ENCODE data around the gene AGPAT1.
"Not testable (repeated sequence)": the region's sequence is repeated elsewhere in the genome, so short reads cannot be mapped to it uniquely, and the experiment has no call there.

AGPAT1 gene, protein sequence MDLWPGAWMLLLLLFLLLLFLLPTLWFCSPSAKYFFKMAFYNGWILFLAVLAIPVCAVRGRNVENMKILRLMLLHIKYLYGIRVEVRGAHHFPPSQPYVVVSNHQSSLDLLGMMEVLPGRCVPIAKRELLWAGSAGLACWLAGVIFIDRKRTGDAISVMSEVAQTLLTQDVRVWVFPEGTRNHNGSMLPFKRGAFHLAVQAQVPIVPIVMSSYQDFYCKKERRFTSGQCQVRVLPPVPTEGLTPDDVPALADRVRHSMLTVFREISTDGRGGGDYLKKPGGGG

DNA sequence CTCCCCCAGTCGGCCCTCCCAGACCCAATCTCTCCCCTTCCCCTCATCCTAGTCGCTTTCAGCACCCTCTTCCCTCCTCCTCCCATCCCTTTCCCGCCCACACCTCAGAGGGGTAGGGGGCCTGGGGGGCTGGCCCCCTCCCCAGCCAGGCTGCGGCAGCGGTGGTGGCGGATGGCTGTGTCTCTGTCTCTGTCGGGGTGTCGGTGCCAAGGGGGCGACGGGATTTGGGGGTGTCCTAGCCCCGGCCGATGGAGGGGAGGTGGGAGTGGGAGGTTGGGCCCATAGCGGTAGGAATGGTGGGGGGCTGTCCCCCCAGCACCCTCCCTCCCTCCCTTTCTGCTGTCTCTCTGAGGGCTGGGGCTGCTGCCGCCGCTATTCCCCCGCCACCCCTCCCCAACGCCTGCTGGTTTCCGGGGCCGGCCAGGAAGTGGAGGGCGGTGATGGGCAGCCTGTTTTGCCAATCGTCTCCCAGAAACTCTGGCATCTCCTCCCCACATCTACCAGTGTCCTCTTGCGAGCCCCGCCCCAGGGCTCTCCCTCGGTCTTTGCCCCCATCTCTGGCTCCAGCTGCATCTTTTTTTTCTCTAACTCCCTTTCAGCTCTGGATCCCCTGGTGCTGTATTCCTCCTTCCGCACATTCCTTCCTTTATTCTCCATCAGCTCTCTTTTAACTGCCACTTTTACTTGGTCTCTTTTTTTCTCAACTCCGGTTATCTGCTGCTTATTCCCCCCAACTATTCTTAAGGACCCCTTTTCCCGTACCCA lies at the start of gene AGPAT1:
TSS of gene AGPAT1 (minus strand) at position 374 of the 765 bp plus-strand sequence. CDS start 4,588 bp downstream, outside the sequence.
- DNase-seq (ENCODE audit: low spot score): peak; percentile 98

- no peak for DNase-seq (ENCODE audit: low spot score)
These were observed 48.8 kb upstream of the AGPAT1 start for GRCh38 chr6:32224696-32225095.

DNA sequence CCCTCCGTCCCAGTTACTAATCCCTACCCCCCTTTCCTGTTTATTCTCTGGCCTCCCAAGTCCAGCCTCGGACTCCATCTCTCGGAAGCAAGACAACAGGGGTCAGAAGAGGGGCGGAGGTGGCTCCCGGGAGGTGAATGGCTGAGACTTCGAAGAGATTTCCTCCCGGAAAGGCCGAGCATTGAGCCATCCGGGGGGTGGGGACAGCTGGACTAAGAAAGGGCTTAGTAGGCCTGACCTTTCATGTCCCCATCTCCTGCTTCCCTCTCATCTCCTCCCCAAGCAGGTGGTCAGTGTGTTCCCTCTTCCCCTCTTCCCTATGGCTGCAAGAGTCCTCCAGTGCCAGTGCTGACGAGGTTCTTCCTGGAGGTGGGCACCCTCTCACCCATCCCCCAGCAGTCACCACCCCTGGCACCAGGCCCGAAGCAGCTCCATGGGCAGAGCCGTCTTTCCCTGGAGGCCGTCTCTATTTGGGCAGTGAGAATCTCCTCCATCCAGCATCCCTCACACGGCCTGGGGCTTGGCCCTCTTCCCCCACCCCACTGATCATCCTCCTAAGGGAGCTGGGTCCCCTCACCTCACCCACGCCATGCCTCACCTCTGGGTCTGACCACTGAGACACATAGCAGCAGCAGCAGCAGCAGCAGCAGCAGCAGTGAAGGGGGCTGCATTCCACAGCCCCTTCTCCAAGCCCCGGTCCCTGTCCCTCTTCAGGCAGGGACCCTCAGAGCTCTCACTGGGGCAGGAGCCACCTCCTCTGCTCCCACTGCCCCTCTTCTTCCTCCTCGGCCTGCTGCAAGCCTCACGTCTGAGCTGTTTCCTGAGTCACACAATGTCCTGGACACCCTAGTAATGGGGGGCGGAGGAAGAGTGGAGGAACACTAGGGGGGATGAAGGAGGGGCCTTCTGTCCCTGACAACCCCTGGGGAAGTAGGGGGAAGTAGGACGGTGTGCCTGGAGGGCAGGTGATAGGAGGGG lies 47.7 kb upstream of the AGPAT1 start, which contains the start of gene NOTCH4:
TSS of gene NOTCH4 (minus strand) at position 810 of the 978 bp plus-strand sequence. CDS start at position 671, 139 bp downstream.
- no peak for DNase-seq (ENCODE audit: low spot score)

GRCh38 chr6:32222333-32223230 lies 46.7 kb upstream of the AGPAT1 start:
- DNase-seq (ENCODE audit: low spot score): no peak

DNA sequence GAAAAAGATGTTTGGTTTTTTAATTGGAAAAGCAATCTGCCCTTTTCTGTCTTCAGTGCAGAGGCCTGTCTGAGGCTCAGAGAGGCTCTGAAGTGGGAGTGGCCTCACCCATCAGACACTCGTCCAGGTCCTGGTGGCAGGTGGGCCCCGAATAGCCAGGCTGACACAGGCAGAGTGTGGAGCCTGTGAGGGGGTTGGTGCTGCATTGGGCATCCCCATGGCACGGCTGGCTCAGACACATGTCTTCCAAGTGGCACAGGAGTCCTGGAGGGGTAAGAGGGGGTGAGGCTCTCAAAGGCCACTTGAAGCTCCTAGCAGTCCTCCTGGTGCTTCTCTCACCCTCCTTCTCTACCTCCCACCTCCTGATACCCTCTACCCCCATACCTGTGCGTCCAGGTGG lies 44.1 kb upstream of the AGPAT1 start:
- DNase-seq (ENCODE audit: low spot score): no peak

DNA sequence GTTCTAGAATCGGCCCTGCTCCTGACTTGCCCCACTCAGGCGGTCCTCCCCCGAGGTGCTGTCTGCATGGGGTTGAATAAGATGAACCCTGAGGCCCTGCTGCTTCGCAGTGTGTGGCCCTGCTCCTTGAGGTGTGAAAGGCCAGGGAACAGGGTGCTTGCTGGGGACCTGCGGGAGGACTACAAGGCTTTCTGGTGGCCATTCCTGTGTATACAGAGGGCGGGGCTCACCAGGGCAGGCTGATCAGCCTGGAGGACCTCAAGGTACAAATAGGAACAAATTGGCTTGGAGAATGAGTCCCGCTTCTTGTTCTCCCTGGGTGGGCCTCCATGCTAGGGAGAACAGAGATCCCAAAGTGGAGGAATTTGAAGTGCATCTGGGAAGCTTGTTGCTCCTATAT lies 42.3 kb upstream of the AGPAT1 start:
- no peak for DNase-seq (ENCODE audit: low spot score)

DNA sequence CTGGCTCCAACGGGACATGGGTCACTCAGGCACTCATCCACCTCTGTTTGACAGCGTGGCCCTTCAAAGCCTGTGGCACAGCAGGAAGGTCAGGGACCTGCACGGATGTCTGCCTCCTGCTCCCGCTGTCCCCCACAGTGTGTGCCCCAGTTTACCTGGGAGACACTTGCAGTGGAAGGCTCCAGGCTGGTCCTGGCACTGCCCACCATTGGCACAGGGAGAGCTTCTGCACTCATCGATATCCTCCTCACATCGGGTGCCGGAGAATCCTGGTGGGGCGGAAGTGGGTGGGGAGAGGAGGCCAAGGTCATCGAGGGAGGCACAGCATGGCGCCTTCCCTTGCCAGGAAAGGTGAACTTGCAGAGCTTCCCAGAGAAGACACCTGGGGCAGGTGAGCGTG lies 41.1 kb upstream of the AGPAT1 start:
- no peak for DNase-seq (ENCODE audit: low spot score)

- DNase-seq (ENCODE audit: low spot score): no peak
These were observed 40.4 kb upstream of the AGPAT1 start for GRCh38 chr6:32216285-32216684.

DNA sequence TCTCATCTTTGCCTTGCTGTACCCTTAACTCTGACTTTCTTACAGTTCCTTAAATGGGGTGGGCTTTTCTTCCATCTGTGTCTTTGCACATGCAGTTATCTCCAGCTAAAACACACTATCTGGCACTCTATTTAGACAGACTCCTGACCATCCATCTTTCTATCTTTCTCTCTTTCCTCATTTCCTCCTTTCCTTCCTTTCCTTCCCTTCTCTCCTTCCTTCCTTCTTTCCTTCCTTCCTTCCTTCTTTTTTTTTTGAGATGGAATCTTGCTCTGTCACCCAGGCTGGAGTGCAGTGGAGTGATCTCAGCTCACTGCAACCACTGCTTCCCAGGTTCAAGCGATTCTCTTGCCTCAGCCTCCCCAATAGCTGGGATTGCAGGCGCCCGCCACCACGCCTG lies 39.7 kb upstream of the AGPAT1 start:
- no peak for DNase-seq (ENCODE audit: low spot score)

GRCh38 chr6:32214126-32214525 lies 38.2 kb upstream of the AGPAT1 start:
- DNase-seq (ENCODE audit: low spot score): no peak

DNA sequence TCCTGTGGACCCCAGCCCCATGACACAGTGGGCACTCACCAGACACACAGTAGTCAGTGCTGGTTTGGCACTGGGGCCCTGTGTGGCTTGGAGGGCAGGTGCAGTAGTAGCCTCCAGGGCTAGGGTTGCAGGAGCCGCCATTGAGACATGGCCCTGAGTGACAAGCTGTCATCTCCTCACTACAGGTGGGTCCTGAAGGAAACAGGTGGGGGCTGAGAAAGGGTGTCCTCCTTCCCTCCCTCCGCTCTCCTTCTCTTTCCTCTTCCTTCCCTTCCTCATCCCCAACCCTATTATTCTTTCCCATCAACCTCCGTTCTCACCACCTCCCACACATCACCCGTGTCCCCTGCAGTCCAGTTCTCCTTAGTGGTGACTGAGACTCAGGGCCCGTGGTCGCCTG lies 37.8 kb upstream of the AGPAT1 start:
- DNase-seq (ENCODE audit: low spot score): no peak

GRCh38 chr6:32212076-32212760 lies 36.3 kb upstream of the AGPAT1 start:
- DNase-seq (ENCODE audit: low spot score): no peak

DNA sequence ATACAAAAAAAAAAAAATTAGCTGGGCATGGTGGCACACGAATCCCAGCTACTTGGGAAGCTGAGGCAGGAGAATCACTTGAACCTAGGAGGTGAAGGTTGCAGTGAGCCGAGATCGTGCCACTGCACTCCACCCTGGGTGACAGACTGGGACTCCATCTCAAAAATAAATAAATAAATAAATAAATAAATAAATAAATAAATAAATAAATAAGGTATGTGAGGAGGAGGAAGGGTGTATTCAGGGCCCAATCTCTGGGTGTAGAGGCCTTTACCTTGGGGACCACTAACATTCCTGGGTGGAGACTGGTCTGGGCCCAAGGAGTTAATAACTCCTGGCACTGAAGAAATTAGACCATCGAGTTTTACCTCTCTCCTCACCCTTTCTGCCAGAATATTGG lies 35.5 kb upstream of the AGPAT1 start:
- not testable (repeated sequence) for DNase-seq (ENCODE audit: low spot score)

GRCh38 chr6:32210191-32210601 lies 34.3 kb upstream of the AGPAT1 start:
- DNase-seq (ENCODE audit: low spot score): peak; percentile 15

GRCh38 chr6:32208996-32209395 lies 33.1 kb upstream of the AGPAT1 start:
- no peak for DNase-seq (ENCODE audit: low spot score)

GRCh38 chr6:32204268-32204715 lies 28.4 kb upstream of the AGPAT1 start:
- no peak for DNase-seq (ENCODE audit: low spot score)

- DNase-seq (ENCODE audit: low spot score): no peak
These were observed 27.8 kb upstream of the AGPAT1 start for GRCh38 chr6:32203426-32204267.

DNA sequence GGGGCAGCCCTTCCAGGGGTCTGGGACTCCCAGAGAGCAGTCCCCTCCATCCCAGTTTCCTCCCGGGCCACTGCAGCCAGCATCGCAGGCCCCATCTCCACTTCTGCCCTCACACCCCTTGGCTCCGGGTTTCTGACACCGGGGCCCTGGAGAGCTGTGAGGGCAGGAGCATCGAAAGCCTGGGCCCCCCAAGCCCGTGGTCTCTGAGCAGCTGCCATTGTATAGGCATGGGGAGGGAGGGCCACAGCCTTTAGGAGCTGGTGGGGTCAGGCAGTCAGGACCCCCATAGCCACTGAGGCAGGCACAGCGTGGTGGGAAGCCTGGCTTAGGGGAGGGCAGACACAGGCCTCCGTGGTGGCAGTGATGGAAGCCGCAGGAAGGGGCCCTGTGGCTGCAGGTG lies 26.3 kb upstream of the AGPAT1 start:
- DNase-seq (ENCODE audit: low spot score): no peak

DNA sequence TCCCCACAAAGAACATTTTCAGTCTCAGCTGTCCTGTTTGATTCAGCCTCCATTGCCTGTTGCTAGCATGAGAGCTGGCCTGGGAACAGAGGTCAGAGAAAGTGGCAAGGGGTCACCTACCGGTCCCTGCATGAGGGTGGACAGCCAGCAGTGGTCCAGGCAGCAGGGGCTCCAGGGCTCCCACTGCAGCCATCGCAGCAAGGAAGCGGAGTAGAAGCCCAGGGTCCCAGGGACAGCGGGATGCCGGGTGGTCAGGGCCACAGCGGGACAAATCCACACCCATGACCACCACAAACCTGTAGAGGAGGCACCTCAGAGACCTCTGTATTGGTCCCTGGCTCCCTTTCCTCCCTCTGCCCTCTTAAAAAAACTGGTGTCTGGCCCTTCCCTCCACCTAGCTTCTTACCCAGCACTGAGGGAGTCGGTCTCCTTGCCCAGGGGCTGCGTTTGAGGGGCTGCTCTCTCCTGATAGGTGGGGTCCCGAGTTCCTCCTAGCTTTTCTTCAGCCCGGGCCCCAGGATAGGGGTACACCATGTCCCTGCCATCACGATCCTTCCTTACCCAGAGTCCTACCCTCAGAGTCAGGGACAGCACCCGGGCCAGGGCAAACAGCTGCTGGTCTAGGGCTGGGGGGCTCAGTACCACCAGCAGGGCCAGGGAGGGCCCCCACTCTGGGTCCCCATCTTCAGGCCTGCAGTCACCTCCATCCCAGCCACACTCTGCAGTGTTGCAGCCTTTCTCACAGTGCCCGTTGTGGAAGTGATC lies 25.0 kb upstream of the AGPAT1 start:
- no peak for DNase-seq (ENCODE audit: low spot score)

All from left forelimb (tissue), 1 donor.